Urinary bladder (tissue), 4 donors: ENCODE results near the gene CDS2. TPM values are rescaled to one million over a fixed set of nuclear protein-coding genes. Genes with fewer than 3 reads are reported as not detected.

ENCODE experiments used
- DNase-seq: peaks from one replicate; pipeline ENCODE4 v3.0.0-alpha.2; 2015; ENCODE audit errors: extremely low spot score
- H3K27ac ChIP-seq: one replicate; pipeline ENCODE4 v1.5.1; 2013; ENCODE audit warnings: low read depth, mild to moderate bottlenecking, moderate library complexity
- H3K36me3 ChIP-seq: one replicate; pipeline ENCODE4 v1.6.1; 2013; ENCODE audit warnings: mild to moderate bottlenecking, moderate library complexity; ENCODE audit not compliant: insufficient read depth
- H3K4me1 ChIP-seq: one replicate; pipeline ENCODE4 v1.6.1; 2013; ENCODE audit warnings: mild to moderate bottlenecking, moderate library complexity; ENCODE audit not compliant: insufficient read depth
- H3K4me3 ChIP-seq: one replicate; pipeline ENCODE4 v1.5.1; 2013; ENCODE audit warnings: low read depth, low read length
- WGBS: extraction: QIAGEN DNeasy Blood & Tissue Kit; methylation state at CpG from one replicate; pipeline ENCODE4 v1.1.7; 2013; 5-methylcytosine and 5-hydroxymethylcytosine counted together
- polyA plus RNA-seq: library from polyadenylated mRNA; stranded (reverse); fragments of 200-250 nt; gene quantifications from one replicate; pipeline ENCODE4 v1.2.3, GENCODE V29; 2013
- total RNA-seq: library from RNA; depleted of rRNA; stranded (reverse); fragments of >200 nt; gene quantifications from one replicate; pipeline ENCODE4 v1.2.3, GENCODE V29; 2014
- donor health status: healthy with polysubstance abuse.
- donor health status: healthy.

CDS2 gene
- total and polyA plus RNA-seq, 2 donors, result 22.1 to 36.9 TPM

DNA sequence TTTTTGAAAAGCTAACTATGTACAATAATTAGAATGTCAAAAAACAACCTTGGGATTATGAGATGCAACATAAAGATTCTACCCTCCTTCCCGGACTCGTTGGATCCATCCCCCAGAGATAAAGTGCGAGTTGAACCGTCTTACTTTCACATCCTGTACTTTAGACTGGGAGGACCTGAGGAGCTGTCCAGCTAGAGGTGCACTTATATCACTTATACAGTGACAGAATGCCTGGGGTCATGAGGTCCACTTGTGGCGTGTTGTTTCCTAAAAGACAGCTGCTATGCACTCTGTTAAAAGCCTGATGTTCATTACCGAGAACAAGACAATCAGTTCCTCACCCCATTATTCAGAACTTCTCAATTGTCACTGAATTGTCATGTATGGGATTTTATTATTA is 2.1 kb downstream of the CDS2 start:
- WGBS, result 66% methylated on average over 6 of the region's 6 CpGs
- Histone ChIP-seq H3K4me3 (no peak overlapping the region), H3K4me1 (peaks cover 1% of the 10 kb centered on the region), H3K27ac (no peak overlapping the region), H3K36me3 (no peaks in the 10 kb centered on the region)
- no peak for DNase-seq

DNA sequence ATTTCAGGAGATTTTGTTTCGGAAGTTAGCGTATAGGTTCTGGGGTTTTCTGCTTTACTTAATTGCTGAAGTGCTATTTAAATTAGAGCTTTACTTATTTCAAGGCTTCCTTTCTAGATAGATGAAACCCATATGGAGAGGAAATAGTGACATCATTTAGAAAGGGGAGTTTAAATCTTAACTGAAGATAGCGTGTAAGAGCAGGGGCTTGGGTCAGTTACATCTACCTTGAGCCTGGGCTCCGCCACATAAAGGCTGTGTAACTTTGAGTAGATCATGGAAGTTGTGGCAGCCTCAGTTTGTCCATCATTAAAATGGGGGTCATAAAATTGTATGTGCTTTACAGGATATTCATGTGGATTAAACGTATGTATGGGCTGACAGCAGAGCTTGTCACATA is 4.7 kb downstream of the CDS2 start:
- no peak overlapping the region for H3K4me3 ChIP-seq
- DNase-seq, result no peak
- H3K4me1 ChIP-seq, result peaks cover 1% of the 10 kb centered on the region
- peak overlapping the region; percentile 43 for H3K27ac ChIP-seq
- 58% methylated on average over 5 of the region's 5 CpGs for WGBS
- H3K36me3 ChIP-seq, result no peaks in the 10 kb centered on the region

DNA sequence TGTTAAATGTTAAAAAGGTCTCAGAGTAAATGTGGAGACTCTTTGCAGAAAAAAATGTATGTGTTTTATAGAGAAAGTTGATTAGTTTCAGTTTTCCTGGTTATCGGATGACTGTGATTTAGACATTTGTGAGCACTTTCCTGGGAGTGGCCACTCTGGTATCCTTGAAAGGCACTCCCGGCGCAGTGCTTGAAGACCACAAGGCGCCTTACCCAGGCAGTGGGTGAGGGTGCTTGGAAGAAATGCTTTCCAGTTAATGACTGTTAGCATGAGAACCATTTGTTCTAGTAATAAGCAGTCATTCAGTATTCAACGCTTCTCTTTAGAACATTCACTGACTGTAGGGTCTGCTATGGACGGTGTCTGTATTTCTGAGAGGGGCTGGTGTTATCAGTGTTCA is 7.2 kb downstream of the CDS2 start:
- H3K27ac ChIP-seq, result no peak overlapping the region
- DNase-seq, result no peak
- H3K4me3 ChIP-seq, result no peak overlapping the region
- WGBS, result 92% methylated on average over 6 of the region's 6 CpGs
- H3K36me3 ChIP-seq, result no peaks in the 10 kb centered on the region
- no peaks in the 10 kb centered on the region for H3K4me1 ChIP-seq

DNA sequence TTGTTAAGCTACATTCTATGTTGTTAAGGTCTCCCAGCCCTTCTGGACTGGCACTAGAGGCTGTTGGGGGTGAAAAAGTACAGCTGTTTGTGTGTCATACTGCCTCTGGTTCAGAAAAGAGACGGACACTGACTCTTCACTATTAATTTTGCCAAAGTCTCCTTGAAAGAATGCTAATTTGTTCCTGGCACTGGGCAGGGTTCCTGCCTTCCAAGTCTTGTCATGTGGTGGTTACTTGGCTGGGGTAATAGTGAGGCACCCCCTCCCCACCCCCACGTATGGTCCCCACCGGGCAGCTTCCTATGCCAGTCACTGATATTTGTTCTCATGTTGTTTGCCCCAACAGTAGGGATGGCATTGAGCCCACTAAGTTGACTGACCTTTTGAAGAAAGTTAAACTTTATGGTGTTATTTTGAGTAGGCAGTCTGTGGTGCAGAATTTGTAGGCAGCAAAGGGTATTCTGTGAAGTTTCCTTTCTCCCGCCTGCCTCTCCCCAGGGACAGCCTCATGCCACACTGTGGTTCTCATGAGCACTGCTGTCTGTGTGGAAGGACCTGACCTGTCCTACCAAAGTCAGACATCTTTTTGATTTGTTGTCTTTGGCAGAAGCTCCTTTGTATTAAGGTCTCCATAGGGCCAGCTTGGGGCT is 8.7 kb downstream of the CDS2 start:
- H3K27ac ChIP-seq, result no peak overlapping the region
- no peak for DNase-seq
- no peaks in the 10 kb centered on the region for H3K36me3 ChIP-seq
- H3K4me3 ChIP-seq, result no peak overlapping the region
- 52% methylated on average over 4 of the region's 4 CpGs for WGBS
- no peaks in the 10 kb centered on the region for H3K4me1 ChIP-seq

DNA sequence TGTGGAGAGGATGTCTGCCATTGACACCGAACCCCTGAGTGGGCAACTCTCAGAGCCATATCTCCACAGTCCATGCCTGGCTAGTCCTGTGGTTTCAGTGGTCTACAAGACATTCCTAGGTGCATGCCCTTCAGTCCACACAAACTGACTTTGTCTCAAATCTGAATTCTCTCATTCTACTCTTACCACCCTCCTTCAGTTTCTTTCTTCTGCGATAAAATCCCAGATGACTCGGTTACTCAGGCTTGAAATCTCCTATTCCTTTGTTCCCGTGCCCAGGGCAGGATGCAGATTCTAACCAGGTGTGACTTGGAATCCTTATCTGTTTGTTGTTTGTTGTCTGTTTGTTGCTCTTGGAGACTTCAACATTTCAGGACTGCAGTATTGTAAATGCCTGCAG is 9.3 kb downstream of the CDS2 start:
- peak overlapping the region; percentile 51 for H3K27ac ChIP-seq
- no peak overlapping the region for H3K4me3 ChIP-seq
- H3K36me3 ChIP-seq, result no peaks in the 10 kb centered on the region
- no peaks in the 10 kb centered on the region for H3K4me1 ChIP-seq
- DNase-seq, result no peak
- 55% methylated on average over 4 of the region's 4 CpGs for WGBS

DNA sequence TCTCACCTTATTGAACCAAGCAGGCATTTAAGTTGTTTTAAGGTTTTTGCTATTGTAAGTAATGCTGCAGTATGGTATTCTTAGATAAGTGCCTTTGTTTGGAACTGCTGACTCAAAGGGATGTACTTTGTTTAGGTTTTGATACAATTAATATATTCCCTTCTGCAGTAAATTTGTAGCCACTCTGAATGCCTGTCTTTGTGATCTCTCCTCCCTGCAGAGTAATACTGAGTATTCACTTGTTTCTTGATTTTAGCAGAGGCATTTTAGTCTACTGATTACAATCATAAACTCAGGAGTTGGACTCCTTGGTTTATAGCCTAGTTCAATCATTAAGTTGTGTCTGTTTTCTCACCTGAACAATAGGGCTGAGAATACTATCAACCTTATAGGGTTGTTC is 13.4 kb downstream of the CDS2 start:
- Histone ChIP-seq H3K4me3 (no peak overlapping the region), H3K27ac (no peak overlapping the region), H3K4me1 (peaks cover 1% of the 10 kb centered on the region), H3K36me3 (no peaks in the 10 kb centered on the region)
- DNase-seq, result no peak

DNA sequence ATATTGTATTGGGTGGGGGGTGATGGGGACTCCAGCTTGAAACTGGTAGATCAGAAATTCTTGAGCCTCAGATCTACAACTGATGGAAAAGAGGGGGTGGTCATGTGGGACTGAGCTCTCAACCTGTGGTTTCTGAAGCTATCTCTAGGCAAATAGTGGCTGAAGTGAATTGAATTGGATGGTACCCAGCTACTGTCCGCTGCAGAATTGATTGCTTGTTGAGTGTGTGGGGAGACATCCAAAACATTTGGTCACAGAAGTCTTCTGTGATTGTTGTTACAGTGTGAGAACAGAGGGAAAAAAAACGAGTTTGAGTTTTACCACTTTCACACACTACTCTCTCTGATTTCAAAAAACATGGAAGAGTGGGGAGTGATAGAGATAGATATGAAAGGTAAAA is 14.8 kb downstream of the CDS2 start:
- H3K27ac ChIP-seq, result no peak overlapping the region
- no peaks in the 10 kb centered on the region for H3K36me3 ChIP-seq
- WGBS, result 73% methylated on average over 2 of the region's 2 CpGs
- no peak overlapping the region for H3K4me3 ChIP-seq
- no peak for DNase-seq
- peaks cover 1% of the 10 kb centered on the region for H3K4me1 ChIP-seq

DNA sequence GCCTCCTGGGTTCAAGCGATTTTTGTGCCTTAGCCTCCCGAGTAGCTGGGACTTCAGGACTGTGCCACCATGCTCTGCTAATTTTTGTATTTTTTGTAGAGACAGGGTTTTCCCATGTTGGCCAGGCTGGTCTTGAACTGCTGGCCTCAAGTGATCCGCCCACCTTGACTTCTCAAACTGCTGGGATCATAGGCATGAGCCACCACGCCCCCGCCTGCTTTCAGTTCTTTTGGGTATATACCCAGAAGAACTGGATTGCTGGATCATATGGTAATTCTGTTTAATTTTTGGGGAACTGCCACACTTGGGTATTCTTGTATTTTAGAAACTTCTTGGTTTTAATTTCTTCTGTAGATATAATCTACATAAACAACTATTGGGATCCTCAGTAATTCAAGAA is 17.0 kb downstream of the CDS2 start:
- H3K4me1 ChIP-seq, result peaks cover 3% of the 10 kb centered on the region
- no peak overlapping the region for H3K27ac ChIP-seq
- 96% methylated on average over 5 of the region's 5 CpGs for WGBS
- DNase-seq, result no peak
- H3K4me3 ChIP-seq, result no peak overlapping the region
- no peaks in the 10 kb centered on the region for H3K36me3 ChIP-seq

DNA sequence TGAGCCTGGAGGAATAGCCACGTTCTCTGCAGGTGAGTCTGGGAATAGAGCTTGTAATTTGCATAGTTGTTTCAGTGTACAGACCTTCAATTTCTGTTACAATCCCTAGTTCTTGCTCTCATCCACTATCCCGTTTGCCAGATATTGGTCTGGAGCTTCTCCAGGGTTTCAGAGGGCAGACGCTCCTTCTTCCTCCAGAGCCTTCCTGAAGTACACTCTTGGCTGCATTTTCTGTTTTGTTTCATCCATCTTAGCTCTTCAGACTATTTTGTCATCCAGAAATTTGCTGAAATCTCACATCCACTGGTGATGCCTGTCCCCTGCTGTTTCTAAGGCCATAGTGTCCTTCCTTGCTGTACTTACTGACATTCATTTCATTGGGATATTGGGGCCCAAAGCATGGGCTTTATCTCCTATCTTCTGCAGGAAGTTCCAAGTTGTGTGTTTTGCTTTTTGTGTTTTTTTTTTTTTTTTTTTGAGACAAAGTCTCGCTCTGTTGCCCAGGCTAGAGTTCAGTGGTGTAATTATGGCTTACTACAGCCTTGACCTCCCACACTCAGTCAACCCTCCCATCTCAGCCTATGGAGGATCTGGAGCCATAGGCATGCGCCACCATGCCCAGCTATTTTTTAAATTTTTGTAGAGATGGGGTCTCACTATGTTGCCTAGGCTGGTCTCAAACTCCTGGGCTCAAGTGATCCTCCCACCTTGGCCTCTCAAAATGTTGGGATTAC is 18.7 kb downstream of the CDS2 start:
- no peak overlapping the region for H3K27ac ChIP-seq
- no peak overlapping the region for H3K4me3 ChIP-seq
- 70% methylated on average over 5 of the region's 5 CpGs for WGBS
- no peaks in the 10 kb centered on the region for H3K36me3 ChIP-seq
- peaks cover 3% of the 10 kb centered on the region for H3K4me1 ChIP-seq
- no peak for DNase-seq

DNA sequence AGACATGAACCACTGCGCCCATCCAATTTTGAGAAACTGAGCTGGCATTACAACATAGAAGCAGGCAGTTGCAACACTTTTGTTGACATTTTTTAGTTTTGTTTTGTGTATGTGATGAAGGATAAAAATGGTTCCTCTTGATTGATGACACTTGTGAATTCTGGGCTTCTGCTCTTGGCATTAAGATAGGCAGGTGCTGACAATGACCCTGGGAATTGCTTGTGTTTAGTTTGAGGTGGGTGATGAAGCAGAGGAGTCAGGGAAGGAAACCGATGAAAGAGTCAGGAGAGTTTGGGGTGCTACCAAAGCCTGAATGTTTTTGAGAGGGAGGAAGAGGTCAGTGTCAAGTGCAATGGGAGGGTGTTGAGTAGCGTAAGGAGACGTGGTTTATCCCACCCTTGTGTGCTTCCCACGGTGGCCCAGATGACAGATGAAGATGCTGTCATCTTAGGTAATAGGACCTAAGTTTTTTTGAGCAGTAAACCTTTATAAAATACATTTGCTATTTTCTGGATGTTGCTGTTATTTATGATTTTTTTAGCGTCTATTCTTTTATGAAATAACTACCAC is 19.4 kb downstream of the CDS2 start:
- Histone ChIP-seq H3K4me1 (peaks cover 3% of the 10 kb centered on the region), H3K27ac (no peak overlapping the region), H3K4me3 (no peak overlapping the region), H3K36me3 (no peaks in the 10 kb centered on the region)
- WGBS, result 91% methylated on average over 6 of the region's 6 CpGs
- DNase-seq, result no peak

DNA sequence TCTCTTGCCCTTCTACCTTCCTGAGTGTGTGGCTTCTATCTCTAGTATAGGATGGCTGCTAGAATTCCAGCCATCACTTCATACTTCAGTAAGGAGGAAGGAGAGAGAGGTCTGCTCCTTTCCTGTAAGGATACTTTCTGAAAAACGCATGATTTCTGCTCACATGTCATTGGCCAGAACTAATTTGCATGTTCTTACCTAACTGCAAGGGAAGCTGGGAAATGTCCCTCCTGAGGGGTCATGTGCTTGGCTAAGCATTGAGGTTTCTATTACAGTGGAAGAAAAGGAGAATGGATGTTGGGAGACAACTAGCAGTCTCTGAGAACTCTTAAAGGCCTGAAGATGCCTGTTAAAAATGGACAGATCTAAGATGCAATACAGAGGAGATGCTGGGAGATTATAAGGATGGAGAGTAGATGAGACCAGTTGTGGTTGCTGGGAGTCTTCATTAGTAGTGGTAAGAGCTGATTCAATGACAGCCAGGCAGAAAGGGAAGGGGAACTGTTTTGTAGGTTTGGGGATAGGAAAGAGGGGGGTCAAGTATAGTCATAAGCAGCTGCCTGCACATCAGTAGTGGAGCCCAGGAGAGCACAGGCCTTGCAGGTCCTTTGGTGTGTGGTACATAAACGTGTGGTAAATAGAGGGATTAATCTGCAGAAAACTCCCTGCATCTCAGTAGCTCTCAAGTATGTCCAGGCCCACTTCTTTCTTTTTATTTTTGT is 20.2 kb downstream of the CDS2 start:
- H3K4me1 ChIP-seq, result peaks cover 1% of the 10 kb centered on the region
- H3K27ac ChIP-seq, result no peak overlapping the region
- 73% methylated on average over 2 of the region's 2 CpGs for WGBS
- no peak for DNase-seq
- H3K36me3 ChIP-seq, result no peaks in the 10 kb centered on the region
- no peak overlapping the region for H3K4me3 ChIP-seq

DNA sequence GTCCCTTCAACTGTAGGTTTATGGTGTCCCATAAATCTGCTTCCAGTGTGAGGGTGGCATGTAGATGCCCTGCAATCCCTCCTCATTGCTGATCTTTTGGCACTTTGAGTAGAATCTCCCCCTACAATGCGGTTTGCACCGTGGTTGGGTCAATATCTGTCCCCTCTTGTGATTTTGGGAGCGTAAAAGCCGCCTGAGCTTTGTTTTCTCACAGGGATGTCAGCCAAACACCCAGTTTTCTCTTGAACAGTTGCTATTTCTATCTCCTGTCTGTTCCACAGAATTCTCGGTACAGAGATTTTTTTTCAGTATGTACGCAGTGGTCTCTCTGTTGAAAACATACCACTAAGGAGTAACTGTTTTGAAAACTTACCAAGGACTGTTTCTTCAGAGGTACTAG is 21.8 kb downstream of the CDS2 start:
- H3K27ac ChIP-seq, result no peak overlapping the region
- no peaks in the 10 kb centered on the region for H3K36me3 ChIP-seq
- no peak for DNase-seq
- no peak overlapping the region for H3K4me3 ChIP-seq
- H3K4me1 ChIP-seq, result peaks cover 1% of the 10 kb centered on the region
- 43% methylated on average over 6 of the region's 6 CpGs for WGBS

DNA sequence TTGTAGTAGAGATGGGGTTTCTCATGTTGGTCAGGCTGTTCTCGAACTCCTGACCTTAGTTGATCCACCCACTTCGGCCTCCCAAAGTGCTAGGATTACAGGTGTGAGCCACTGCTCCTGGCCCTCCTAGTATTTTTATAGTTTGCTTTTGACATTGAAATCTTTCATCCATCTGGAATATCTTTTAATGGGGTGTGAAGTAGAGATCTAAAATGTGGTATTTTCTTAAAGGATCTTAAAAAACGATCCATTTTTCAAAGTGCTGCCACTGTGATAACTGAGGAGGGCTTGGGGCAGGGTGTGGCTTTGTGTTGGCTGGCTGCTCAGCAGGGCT is 23.1 kb downstream of the CDS2 start:
- H3K4me3 ChIP-seq, result no peak overlapping the region
- WGBS, result 84% methylated on average over 3 of the region's 3 CpGs
- H3K36me3 ChIP-seq, result no peaks in the 10 kb centered on the region
- peaks cover 1% of the 10 kb centered on the region for H3K4me1 ChIP-seq
- DNase-seq, result no peak
- H3K27ac ChIP-seq, result no peak overlapping the region
